Peyer's patch (tissue), 4 donors: ENCODE data around the gene RUNX1. TPM values are rescaled to one million over a fixed set of nuclear protein-coding genes. Genes with fewer than 3 reads are reported as not detected.

Experiments used
- DNase-seq, 3 donors: peaks; one replicate each; pipeline ENCODE4 v3.0.0-alpha.2; 2017 to 2019
- H3K27ac ChIP-seq, 4 donors: fragments of 200-600 bp; sonication (generic); one replicate each; pipeline ENCODE4 v1.5.1; 2016 to 2019
- H3K27me3 ChIP-seq, 2 donors: fragments of 200-600 bp; sonication (generic); one replicate each; pipeline ENCODE4 v1.5.1; 2019
- H3K36me3 ChIP-seq, 3 donors: fragments of 200-600 bp; sonication (generic); one replicate each; pipeline ENCODE4 v1.5.1; 2016 to 2019
- H3K4me1 ChIP-seq, 4 donors: fragments of 200-600 bp; sonication (generic); one replicate each; pipeline ENCODE4 v1.5.1; 2016 to 2019
- H3K4me3 ChIP-seq, 4 donors: fragments of 200-600 bp; sonication (generic); 1 replicate in 3 of 4; 2 replicates in 1 of 4; pipeline ENCODE4 v1.5.1; 2016 to 2019; ENCODE audit warnings: mild to moderate bottlenecking in 1 of 4
- H3K9me3 ChIP-seq, 4 donors: fragments of 200-600 bp; sonication (generic); one replicate each; pipeline ENCODE4 v1.5.1; 2016 to 2019; ENCODE audit warnings: mild to moderate bottlenecking in 1 of 4
- POLR2A ChIP-seq, 2 donors: fragments of 450-650 bp; IDR thresholded peaks; one replicate each; pipeline ENCODE4 v1.5.1; 2017; ENCODE audit warnings: antibody characterized with exemption in 2 of 2, mild to moderate bottlenecking in 2 of 2, moderate library complexity in 2 of 2
- total RNA-seq, 4 donors: library from RNA; depleted of rRNA; stranded (reverse); fragments of >200 nt; gene quantifications; one replicate each; pipeline ENCODE4 v1.1.0, GENCODE V29; 2016
- TF ChIP-seq, protein P1 (sequence below), 6 experiments: fragments of 450-650 bp in 4 of 6; fragments of 200-600 bp in 2 of 6; sonication (generic) in 1 of 6; IDR thresholded peaks; one replicate each; pipeline ENCODE4 v1.5.1; 2017 to 2019; ENCODE audit warnings: antibody characterized with exemption in 6 of 6, mild to moderate bottlenecking in 3 of 6, moderate library complexity in 1 of 6

Gene RUNX1
- total RNA-seq, 4 donors from 2014 or later: 15.1 to 80.9 (median 24.1) TPM

GRCh38 chr21:35059742-35060141, 10.6 kb upstream of the RUNX1 start:
- no peak overlapping the region for H3K4me3 ChIP-seq
- H3K9me3 ChIP-seq: no peaks in the 10 kb centered on the region
- H3K36me3 ChIP-seq: no peaks in the 10 kb centered on the region
- H3K27me3 ChIP-seq: no peaks in the 10 kb centered on the region
- H3K4me1 ChIP-seq: no peaks in the 10 kb centered on the region
- DNase-seq: no peak
- no peak overlapping the region for H3K27ac ChIP-seq
- TF ChIP-seq, protein P1, sequence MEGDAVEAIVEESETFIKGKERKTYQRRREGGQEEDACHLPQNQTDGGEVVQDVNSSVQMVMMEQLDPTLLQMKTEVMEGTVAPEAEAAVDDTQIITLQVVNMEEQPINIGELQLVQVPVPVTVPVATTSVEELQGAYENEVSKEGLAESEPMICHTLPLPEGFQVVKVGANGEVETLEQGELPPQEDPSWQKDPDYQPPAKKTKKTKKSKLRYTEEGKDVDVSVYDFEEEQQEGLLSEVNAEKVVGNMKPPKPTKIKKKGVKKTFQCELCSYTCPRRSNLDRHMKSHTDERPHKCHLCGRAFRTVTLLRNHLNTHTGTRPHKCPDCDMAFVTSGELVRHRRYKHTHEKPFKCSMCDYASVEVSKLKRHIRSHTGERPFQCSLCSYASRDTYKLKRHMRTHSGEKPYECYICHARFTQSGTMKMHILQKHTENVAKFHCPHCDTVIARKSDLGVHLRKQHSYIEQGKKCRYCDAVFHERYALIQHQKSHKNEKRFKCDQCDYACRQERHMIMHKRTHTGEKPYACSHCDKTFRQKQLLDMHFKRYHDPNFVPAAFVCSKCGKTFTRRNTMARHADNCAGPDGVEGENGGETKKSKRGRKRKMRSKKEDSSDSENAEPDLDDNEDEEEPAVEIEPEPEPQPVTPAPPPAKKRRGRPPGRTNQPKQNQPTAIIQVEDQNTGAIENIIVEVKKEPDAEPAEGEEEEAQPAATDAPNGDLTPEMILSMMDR (IDR thresholded peaks at IDR 0.05): no peak
- no peak for TF ChIP-seq POLR2A (IDR thresholded peaks at IDR 0.05)

GRCh38 chr21:35058058-35058457, 9.0 kb upstream of the RUNX1 start:
- no peaks in the 10 kb centered on the region for H3K36me3 ChIP-seq
- no peak overlapping the region for H3K4me3 ChIP-seq

DNA sequence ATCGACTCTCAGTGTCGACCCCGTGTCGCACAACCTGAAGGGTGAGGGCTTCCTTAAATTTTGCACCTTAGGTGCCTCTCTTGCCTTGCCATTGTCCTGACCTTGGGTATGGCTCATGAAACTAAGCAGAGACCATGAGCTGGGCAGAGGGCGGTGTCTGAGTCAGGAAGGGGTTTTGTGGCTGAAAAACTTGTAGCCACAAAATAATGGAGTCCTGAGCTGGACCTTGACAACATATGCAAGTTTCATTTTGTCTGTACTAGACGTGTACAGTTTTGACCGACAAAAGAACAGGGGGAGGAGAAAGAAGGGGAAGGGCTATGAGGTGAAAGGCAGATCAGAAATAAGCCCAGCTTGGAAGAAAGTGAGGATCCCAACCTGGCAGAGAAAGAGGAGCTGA, 8.3 kb upstream of the RUNX1 start:
- Histone ChIP-seq H3K4me3 (no peak overlapping the region), H3K9me3 (no peaks in the 10 kb centered on the region)
- TF ChIP-seq POLR2A (IDR thresholded peaks at IDR 0.05): no peak
- TF ChIP-seq, protein P1 (IDR thresholded peaks at IDR 0.05): no peak

More at GRCh38 chr21:35058058-35058457, 9.0 kb upstream of the RUNX1 start:
- TF ChIP-seq, protein P1 (IDR thresholded peaks at IDR 0.05): no peak
- no peak for TF ChIP-seq POLR2A (IDR thresholded peaks at IDR 0.05)
- Histone ChIP-seq H3K27ac (no peak overlapping the region), H3K9me3 (no peaks in the 10 kb centered on the region), H3K4me1 (no peaks in the 10 kb centered on the region), H3K27me3 (no peaks in the 10 kb centered on the region)
- no peak for DNase-seq

DNA sequence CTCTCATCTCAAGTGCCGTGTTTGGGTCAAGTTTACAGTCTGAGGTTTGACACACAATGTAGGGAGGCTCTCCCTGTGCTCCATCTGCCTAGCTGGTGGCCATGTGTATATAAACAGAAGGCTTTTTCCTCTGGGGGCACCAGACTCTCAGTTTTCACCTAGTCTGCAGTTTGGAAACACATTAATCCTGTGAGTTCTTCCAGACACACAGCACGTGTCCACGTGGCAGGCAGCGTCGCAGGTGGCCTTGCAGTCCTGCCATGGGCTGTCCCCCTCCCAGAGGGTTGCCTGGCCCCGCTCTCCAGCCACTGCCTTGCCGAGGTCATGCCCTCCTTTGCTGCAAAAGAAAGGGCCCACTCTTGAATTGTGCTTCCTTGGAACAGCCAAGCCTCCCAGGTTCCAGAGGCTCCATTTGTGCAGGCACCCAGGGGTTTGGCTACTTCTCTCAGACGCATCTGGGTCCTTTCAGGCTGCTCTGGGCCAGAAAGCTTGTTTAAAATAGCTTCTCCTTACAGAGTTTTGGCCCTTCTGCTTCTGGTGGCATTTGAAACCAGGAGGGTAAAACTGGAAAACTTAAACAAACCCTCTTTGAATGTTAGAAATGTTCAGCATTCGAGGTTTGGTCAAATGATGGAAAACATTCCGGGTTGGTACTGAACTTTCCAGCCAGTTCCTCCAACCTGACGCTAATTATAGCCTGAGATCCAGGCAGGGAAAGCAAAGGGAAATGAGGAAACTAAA, 4.4 kb upstream of the RUNX1 start:
- no peaks in the 10 kb centered on the region for H3K27me3 ChIP-seq
- peak overlapping the region in 1 of 4 donors; percentile 5 for H3K27ac ChIP-seq
- no peak for TF ChIP-seq POLR2A (IDR thresholded peaks at IDR 0.05)
- TF ChIP-seq, protein P1 (IDR thresholded peaks at IDR 0.05): no peak
- no peaks in the 10 kb centered on the region for H3K9me3 ChIP-seq
- DNase-seq: no peak
- H3K4me1 ChIP-seq: peaks cover 0 to 17% (median 8%) of the 10 kb centered on the region in 4 donors
- H3K36me3 ChIP-seq: no peaks in the 10 kb centered on the region
- H3K4me3 ChIP-seq: no peak overlapping the region

More for the DNA sequence above, 8.3 kb upstream of the RUNX1 start:
- H3K36me3 ChIP-seq: no peaks in the 10 kb centered on the region
- no peak overlapping the region for H3K27ac ChIP-seq
- H3K27me3 ChIP-seq: no peaks in the 10 kb centered on the region
- no peak for DNase-seq
- no peaks in the 10 kb centered on the region for H3K4me1 ChIP-seq

- H3K27ac ChIP-seq: no peak overlapping the region
- no peaks in the 10 kb centered on the region for H3K9me3 ChIP-seq
- H3K36me3 ChIP-seq: no peaks in the 10 kb centered on the region
- H3K4me1 ChIP-seq: peaks cover 0 to 19% (median 10%) of the 10 kb centered on the region in 4 donors
- H3K27me3 ChIP-seq: no peaks in the 10 kb centered on the region
- DNase-seq: no peak
- no peak for TF ChIP-seq POLR2A (IDR thresholded peaks at IDR 0.05)
- TF ChIP-seq, protein P1 (IDR thresholded peaks at IDR 0.05): no peak
- H3K4me3 ChIP-seq: no peak overlapping the region
These were observed 3.7 kb upstream of the RUNX1 start for GRCh38 chr21:35052801-35053200.
